Activated CD4-positive, alpha-beta T cell treated with anti-CD3 and anti-CD28 coated beads, Interleukin-2, amount 50 U/mL, for 4 hours (primary cell): ENCODE data around the gene FYB2.
A peak's percentile ranks its signal among the peaks of the same experiment; 100 is the strongest.

ENCODE experiments used
- DNase-seq, 2 experiments: peaks; one replicate each; pipeline ENCODE4 v3.0.0-alpha.2; 2020

Gene FYB2

GRCh38 chr1:56834137-56834900 lies 15.1 kb upstream of the FYB2 start:
- no peak for DNase-seq

- DNase-seq, result no peak
Observed at GRCh38 chr1:56833088-56833487, 13.9 kb upstream of the FYB2 start.

GRCh38 chr1:56831871-56832693 lies 12.9 kb upstream of the FYB2 start:
- peak; percentile 50 to 51 for DNase-seq

- DNase-seq, result no peak
Observed at GRCh38 chr1:56830052-56830451, 10.8 kb upstream of the FYB2 start.

- no peak for DNase-seq
Observed at GRCh38 chr1:56827711-56828110, 8.5 kb upstream of the FYB2 start.

- DNase-seq, result no peak
Observed at GRCh38 chr1:56825436-56825835, 6.2 kb upstream of the FYB2 start.

- no peak for DNase-seq
Observed at GRCh38 chr1:56824938-56825337, 5.7 kb upstream of the FYB2 start.

GRCh38 chr1:56824271-56824670 lies 5.1 kb upstream of the FYB2 start:
- no peak for DNase-seq

GRCh38 chr1:56821462-56821797 lies 2.2 kb upstream of the FYB2 start:
- no peak for DNase-seq

GRCh38 chr1:56820755-56821461 lies 1.7 kb upstream of the FYB2 start:
- DNase-seq, result peak; percentile 27 to 41

- DNase-seq, result no peak
Observed at GRCh38 chr1:56817716-56818463, 1.3 kb downstream of the FYB2 start.

GRCh38 chr1:56816909-56817308 lies 2.3 kb downstream of the FYB2 start:
- no peak for DNase-seq

GRCh38 chr1:56816264-56816663 lies 2.9 kb downstream of the FYB2 start:
- DNase-seq, result no peak

- DNase-seq, result no peak
Observed at GRCh38 chr1:56814205-56814604, 5.0 kb downstream of the FYB2 start.

- DNase-seq, result no peak
Observed at GRCh38 chr1:56811331-56811730, 7.9 kb downstream of the FYB2 start.

- DNase-seq, result no peak
Observed at GRCh38 chr1:56808410-56808809, 10.8 kb downstream of the FYB2 start.

GRCh38 chr1:56806804-56807203 lies 12.4 kb downstream of the FYB2 start:
- no peak for DNase-seq

GRCh38 chr1:56803561-56804156 lies 15.5 kb downstream of the FYB2 start:
- DNase-seq, result no peak

GRCh38 chr1:56799605-56800400 lies 19.4 kb downstream of the FYB2 start:
- no peak for DNase-seq

GRCh38 chr1:56798053-56798471 lies 21.1 kb downstream of the FYB2 start:
- no peak for DNase-seq

- no peak for DNase-seq
Observed at GRCh38 chr1:56797065-56797685, 22.0 kb downstream of the FYB2 start.
